Measurements from ENCODE around the gene CCDC34.

- TF ChIP-seq CTCF (IDR thresholded peaks at IDR 0.05; ENCODE audit: borderline replicate concordance, extremely low read depth, low read length, poor library complexity, severe bottlenecking) (no peak), EZH2 (IDR thresholded peaks at IDR 0.05; ENCODE audit: borderline replicate concordance, low read depth, low read length, severe bottlenecking) (no peak)
Observed at GRCh38 chr11:27398400-27398770, 35.4 kb upstream of the CCDC34 start.

All from DND-41 (cell line).